HG03103 (cell line): Measurements from ENCODE around the gene DOCK7.
"Not testable (repeated sequence)": the region's sequence is repeated elsewhere in the genome, so short reads cannot be mapped to it uniquely, and the experiment has no call there.

Source experiments
- ATAC-seq: cut with Tn5 transposase; IDR thresholded peaks from one replicate; pipeline ENCODE4 v1.9.1; 2021; ENCODE audit warnings: low read depth; ENCODE audit not compliant: unreplicated experiment

The DOCK7 gene

DNA sequence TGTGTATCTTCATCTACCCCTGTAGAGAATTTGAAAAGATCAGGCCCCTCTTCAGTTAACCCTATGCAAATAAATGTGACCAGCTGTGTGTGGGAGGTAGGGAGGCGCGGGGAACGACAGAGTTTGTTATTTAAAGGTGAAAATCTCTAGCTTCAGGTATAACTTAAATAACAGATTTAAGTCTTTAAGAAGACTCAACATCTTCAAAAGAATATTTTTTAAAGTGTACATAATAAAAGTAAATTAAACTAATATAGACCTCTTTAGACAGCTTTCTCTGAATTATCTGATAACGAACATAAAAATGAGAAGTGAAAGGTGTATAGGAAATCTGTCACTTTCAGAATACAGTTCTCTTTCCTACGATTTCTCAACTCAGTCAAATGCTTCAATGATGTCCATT is 74.9 kb downstream of the DOCK7 start:
- peak; percentile 95 for ATAC-seq

DNA sequence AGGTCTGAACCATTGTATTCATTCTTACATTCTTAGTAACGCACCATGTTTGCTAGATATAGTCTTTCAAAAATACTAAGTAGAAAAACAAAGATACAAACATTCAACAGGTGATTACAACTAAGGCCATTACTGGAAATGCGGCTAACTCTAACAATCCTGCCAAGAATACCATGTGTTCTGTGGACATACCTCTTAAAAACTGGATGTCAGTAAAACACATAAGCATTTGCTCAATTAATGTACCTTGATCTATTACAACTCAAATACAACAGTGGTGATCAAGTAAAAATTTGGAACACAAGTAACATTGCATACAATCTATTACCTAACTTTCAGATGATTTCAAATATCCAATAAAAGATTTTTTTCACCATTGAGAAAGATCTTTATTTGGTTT is 75.4 kb downstream of the DOCK7 start:
- no peak for ATAC-seq

DNA sequence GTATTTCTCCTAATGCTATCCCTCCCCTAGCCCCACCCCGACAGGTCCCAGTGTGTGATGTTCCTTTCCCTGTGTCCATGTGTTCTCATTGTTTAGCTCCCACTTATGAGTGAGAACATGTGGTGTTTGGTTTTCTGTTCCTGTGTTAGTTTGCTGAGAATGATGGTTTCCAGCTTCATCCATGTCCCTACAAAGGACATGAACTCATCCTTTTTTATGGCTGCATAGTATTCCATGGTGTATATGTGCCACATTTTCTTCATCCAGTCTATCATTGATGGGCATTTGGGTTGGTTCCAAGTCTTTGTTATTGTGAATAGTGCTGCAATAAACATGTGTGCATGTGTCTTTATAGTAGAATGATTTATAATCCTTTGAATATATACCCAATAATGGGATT is 77.6 kb downstream of the DOCK7 start:
- not testable (repeated sequence) for ATAC-seq

DNA sequence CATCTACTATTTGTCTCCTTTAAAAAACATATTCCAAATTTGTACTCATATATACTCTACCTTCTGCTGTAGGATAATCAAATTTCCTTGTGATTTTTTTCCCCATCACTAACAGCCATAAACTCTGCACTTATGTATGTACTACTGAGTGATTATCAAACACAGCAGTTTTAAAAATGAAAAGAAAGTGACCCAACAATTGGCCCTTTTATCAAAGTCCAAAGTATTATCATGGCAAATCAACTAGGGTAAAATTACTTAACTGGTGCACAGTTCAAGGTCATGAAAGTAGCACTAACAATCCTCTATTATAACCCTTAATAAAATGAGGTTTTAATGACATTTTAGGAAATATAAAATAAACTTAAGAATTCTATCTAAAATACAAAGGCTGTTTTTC is 79.3 kb downstream of the DOCK7 start:
- ATAC-seq = no peak

DNA sequence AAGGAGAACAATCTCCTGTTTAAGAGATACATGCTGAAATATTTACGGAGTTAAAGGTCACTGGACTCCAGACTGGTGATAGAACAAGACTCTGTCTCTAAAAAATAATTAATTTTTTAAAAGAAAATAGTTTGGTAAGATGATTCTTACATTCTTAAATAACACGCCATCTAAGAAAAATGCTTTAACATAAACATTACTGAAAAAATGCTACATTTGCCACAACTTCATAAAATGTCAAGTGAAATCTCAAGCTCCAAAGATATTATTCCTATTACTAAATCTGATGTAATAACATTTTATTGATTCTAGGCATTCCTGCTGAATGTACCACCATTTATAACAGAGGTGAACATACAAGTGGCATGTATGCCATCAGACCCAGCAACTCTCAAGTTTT is 86.7 kb downstream of the DOCK7 start:
- no peak for ATAC-seq

DNA sequence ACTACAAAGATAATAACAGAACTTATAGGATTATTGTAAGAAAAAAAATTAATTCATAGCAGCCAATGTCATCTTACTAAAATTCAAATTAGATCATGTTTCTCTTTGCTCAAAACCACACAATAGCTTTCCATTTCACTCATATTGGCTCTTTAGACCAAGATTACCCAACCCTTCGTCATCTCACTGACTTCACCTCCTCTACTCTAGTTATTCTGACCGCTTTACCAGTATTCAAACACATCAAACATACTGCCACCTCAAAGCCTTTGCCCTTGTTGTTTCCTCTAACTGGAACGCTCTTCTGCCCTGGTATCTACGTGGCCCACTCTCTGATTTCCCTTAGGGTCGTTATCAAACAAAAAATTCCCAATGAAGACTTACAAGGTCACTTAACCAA is 89.1 kb downstream of the DOCK7 start:
- ATAC-seq = no peak

DNA sequence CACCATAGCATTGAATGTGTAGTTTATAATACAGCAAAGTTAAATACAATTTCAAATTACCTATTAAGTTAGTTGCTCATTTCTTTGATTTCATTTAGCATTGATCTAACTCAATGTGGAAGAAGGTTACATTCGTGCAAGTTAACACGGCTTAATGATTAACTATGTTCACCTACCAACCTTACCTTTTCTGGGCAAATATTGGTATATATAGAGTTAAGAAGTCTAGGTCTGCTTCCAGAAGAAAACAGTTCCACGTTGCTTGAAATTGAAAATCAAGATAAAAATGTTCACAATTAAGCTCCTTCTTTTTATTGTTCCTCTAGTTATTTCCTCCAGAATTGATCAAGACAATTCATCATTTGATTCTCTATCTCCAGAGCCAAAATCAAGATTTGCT is 90.9 kb downstream of the DOCK7 start, which contains the start of gene ANGPTL3:
TSS of gene ANGPTL3 (plus strand) at position 240 of the 400 bp plus-strand sequence. CDS start at position 287, 47 bp downstream.
- no peak for ATAC-seq

DNA sequence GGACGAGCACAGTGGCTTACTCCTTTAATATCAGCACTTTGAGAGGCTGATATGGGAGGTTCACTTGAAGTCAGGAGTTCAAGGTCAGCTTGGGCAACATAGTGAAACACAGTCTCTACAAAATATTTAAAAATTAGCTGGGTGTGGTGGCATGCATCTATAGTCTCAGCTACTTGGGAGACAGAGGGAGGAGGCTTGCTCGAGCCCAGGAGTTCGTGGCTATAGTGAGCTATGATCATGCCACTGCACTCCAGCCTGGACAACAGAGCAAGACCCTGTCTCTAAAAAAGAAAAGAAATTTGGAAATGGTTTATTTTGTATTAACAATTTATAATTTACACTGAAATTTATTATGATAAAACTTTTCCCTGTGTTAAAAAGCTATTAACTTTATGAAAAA is 92.5 kb downstream of the DOCK7 start:
- no peak for ATAC-seq

DNA sequence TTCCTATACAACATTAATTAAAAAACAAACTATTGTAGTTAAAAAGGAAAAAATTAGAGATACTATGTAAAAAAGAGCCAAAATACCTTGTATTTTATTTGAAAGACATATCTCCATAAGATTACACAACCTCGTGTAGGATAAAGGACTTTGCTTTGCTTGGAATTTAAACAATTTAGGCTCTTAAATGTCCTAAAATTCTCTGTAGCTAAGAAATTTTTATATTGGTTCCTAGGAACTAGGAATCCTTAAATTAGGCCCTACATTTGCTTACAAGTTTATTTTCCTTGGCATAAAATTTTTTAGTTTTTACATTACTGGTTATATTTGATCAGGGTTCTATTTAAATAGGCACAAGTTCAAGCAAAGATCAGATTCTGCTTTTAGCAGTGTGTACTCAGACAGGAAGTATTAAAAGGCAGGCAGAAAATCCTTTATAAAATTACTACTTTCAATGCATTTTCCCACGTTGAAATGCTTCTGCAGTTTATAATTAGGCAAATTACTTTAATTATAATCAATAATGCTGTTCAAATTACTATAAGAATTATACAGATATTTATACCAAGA is 94.3 kb downstream of the DOCK7 start:
- no peak for ATAC-seq

DNA sequence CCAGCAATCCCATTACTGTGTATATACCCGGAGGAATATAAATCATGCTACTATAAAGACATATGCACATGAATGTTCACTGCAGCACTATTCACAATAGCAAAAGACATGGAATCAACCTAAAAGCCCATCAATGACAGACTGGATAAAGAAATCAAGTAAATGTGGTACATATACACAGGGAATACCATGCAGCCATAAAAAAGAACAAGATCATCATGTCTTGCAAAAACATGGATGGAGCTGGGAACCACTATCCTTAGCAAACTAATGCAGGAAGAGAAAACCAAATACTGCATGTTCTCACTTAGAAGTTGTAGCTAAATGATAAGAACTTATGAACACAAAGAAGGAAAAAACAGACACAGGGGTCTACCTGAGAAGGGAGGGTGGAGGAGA is 97.2 kb downstream of the DOCK7 start:
- no peak for ATAC-seq

DNA sequence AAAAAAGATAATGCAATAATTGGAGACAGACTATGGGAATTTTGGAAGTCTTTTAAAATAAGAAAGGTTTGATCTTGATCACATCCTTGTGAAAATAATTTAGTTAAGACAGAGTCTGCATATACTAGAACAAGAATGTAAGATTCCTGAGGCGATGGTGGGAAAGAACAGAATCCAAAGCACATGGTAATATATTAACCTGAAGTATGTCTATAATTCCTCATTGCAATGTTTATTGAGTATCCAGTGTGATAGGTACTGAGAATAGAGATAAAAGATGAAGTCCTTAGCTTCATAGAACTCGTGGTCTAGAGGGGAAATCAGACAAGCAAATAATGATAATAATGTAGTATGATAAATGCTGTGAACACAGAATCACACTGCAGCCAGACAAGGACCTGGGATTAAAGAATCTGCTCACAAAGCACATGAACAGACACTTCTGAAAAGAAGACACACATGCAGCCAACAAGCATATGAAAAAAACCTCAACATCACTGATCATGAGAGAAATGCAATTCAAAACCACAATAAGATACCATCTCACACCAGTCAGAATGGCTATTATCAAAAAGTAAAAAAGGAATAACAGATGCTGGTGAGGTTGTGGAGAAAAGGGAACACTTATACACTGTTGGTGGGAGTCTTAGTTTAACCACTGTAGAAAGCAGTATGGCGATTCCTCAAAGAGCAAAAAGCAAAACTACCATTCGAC is 97.8 kb downstream of the DOCK7 start:
- no peak for ATAC-seq

DNA sequence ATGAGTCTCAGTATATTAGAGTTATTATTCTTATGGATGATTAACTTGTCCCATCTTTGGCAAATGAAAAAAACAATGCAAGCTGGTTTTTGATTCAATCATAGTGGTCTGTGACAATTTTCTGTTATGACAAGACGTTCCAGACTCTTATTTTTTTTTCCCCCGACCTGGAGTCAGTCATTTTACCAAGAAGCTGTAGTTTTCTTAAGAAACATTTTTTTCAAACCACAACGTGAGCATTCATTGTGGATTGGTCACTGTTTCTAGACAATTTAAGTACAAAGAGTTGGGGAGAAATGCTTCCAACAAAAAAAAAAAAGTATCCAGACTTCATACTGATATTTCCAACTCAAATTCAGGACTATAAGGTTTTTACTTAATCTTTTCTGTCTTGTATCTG is 98.9 kb downstream of the DOCK7 start:
- no peak for ATAC-seq

DNA sequence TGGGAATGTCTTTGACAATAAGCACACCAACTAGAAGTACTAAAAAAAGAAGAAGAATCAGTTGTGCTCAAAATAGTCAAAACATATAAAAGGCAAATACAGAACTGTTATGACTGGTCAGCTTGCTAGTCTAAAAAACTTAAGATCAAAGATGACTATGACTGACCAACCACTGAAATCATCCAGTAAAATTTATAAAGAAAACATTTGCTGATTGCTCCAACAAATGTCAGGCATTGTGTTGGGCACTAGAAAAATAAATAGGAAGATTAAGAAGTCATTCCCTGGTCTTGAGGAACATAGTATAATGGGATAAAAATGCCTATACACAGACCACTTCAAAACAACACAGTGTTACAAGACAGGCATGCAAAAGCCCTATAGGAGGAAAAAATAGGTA is 100.2 kb downstream of the DOCK7 start:
- ATAC-seq = no peak

DNA sequence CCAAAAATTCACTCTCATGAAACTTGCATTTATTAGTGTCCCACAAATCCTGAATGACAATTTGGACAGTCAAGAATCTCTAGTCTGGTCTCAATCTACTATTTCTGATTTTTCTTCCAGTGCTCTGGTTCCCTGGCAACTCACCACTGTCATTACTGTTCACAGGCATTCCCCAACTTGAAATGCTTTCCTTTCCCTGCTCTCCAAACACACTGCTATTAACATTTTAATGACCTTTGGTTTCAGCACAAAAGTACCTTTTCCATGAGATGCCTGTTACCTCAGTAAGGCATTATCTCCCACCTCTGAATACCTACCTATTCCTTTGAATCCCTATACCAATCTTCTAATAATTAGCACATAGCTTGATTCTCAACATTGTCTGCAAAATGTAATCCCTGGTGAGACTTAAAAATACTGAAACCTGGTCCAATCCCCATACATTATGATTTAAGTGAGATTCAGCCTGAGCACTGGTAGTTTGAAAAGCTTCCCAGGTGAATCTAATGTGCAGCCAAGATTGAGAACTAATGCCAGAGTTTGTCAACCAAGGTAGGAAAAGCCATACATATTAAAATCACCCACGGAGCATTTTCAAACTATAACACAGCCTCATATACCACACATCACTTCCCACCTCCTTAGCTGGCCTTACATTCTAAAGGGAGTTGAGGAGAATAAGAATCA is 102.6 kb downstream of the DOCK7 start:
- no peak for ATAC-seq

DNA sequence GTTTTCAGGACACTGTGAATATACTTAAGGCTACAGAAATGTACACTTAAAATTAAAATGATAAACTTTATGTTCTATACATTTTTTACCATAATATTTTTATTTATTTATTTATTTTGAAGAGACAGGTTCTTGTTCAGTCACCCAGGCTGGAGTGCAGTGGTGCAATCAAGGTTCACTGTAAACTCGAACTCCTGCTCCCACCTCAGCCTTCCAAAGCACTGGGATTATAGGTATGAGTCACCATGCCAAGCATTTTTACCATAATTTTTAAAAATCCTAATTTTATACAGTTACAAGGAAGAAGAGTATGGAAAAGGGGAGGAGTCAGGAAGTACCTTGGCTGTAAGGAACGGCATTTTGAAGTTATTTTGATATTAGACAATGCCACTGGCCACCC is 114.5 kb downstream of the DOCK7 start:
- no peak for ATAC-seq

DNA sequence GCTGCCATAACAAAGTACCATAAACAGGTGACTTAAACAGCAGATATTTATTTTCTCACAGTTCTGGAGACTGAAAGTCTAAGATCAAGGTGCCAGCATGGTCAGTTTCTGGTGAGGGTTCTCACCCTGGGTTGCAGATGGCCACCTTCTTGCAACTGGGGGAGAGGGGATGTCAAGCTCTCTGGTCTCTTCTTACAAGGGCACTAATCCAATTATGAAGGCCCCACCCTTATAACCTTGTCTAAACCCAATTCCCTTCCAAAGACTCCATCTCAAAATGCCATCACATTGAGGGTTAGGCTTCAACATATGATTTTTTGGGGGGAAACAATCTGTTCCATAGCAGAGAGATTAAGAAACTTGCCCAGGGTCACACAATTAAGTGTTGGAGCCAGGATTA is 115.7 kb downstream of the DOCK7 start:
- no peak for ATAC-seq

DNA sequence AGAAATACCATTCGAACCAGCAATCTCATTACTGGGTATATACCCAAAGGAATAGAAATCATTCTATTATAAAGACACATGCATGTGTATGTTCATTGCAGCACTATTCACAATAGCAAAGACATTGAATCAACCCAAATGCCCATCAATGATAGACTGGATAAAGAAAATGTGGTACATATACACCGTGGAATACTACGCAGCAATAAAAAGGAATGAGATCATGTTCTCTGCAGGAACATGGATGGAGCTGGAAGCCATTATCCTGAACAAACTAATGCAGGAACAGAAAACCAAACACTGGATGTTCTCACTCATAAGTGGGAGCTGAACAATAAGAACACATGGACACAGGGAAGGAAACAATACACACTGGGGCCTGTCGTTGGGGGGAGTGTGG is 116.7 kb downstream of the DOCK7 start:
- not testable (repeated sequence) for ATAC-seq

DNA sequence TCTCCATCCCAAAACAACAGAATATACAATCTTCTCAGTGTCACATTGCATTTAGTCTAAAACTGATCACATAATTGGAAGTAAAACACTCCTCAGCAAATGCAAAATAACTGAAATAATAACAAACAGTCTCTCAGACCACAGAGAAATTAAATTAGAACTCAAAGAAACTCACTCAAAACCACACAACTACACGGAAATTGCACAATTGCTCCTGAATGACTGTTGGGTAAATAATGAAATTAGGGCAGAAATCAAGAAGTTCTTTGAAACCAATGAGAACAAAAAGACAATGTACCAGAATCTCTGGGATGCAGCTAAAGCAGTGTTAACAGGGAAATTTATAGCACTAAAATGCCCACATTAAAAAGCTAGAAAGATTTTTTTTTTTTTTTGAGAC is 120.3 kb downstream of the DOCK7 start:
- not testable (repeated sequence) for ATAC-seq

DNA sequence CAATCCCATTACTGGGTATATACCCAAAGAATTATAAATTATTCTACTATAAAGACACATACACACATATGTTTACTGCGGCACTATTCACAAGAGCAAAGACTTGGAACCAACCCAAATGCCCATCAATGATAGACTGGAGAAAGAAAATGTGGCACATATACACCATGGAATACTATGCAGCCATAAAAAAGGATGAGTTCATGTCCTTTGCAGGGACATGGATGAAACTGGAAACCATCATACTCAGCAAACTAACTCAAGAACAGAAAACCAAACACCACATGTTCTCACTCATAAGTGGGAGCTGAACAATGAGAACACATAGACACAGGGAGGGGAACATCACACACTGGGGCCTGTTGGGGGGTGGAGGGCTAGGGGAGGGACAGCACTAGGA is 121.0 kb downstream of the DOCK7 start:
- ATAC-seq = not testable (repeated sequence)

DNA sequence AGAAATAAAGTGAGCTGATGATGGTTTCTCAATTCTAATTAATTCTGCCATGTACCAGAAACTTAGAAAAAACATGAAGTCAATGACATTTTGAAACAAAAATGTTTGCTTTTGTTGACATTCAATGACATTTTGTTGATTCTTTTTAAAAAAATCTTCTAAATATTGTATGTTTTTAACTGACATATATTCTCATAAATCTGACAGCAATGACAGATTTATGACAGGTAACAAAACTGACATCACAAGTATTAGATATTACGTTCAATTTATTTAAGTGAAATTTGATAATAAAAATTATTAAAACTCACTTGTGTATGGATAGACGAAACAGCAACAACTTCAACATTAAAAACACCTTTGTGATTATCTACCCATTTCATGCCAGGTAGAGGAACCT is 126.9 kb downstream of the DOCK7 start:
- ATAC-seq = no peak

DNA sequence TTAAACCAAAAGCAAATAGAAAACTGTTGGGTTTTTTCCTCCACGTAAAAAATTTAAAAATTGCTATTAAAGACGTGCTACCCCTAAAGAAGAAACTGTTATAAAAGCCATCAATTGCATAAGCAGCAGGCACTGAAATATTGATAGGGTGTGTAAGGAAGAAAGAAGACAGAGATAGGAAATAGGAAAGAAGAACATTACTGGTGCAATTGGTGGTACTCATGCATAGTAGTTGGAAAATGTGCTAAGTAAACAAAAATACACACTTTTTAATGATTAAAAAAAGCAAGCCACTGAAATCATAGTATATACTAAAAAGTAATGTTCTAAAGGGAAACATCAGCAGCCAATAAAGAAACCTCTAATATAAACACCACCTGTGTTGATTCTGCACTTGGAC is 143.6 kb downstream of the DOCK7 start:
- ATAC-seq = no peak

DNA sequence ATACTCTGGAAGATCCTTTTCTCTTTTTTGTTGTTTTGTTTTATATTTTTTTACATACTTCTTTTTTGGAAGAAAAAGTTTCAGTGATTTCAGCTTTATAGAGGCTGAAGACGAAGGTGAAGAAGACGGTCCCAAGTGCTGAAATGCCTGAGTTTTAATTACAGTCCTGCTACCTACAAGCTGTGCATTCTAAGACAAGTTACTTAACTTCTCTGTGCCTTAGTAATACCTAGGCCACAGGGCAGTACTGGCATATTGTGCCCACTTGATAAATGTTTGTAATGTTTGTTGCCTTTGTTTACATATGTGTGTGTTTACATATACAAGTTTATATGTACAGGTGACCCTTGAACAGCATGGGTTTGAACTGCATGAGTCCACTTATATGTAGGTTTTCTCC is 147.1 kb downstream of the DOCK7 start:
- ATAC-seq = no peak
